SK-N-SH (cell line): Measurements from ENCODE around the gene NDUFS6.

Experiments
- CTCF ChIP-seq: fragments of 200-600 bp; sonication (generic); IDR thresholded peaks from 2 replicates; pipeline ENCODE4 v1.6.1; 2017; ENCODE audit warnings: antibody characterized with exemption, mild to moderate bottlenecking, moderate library complexity
- EP300 ChIP-seq, 2 experiments: IDR thresholded peaks; 2 replicates each; pipeline versions ENCODE4 v1.4.0 to v1.6.1; 2012; ENCODE audit warnings: borderline replicate concordance in 1 of 2, low read depth in 1 of 2, low read length in 1 of 2
- EZH2phosphoT487 ChIP-seq: fragments of 200-600 bp; sonication (generic); IDR thresholded peaks from 2 replicates; pipeline ENCODE4 v1.6.1; 2017; ENCODE audit warnings: low read depth, mixed run types, mild to moderate bottlenecking, antibody characterized with exemption, moderate library complexity, borderline replicate concordance
- FOXJ3 ChIP-seq: sonication (generic); formaldehyde crosslinking; IDR thresholded peaks from 2 replicates; pipeline ENCODE4 v1.5.1; 2020; ENCODE audit warnings: mild to moderate bottlenecking, missing genetic modification reagents
- MXI1 ChIP-seq: IDR thresholded peaks from 2 replicates; pipeline ENCODE4 v1.6.1; 2012; ENCODE audit warnings: mild to moderate bottlenecking, low read depth, low read length, improper control_type of control experiment
- NRF1 ChIP-seq: IDR thresholded peaks from 2 replicates; pipeline ENCODE4 v1.6.1; 2012; ENCODE audit warnings: low read depth, mild to moderate bottlenecking, low read length
- POLR2AphosphoS5 ChIP-seq: IDR thresholded peaks from 2 replicates; pipeline ENCODE4 v1.6.1; 2012; ENCODE audit warnings: low read depth, low read length
- RAD21 ChIP-seq: IDR thresholded peaks from 2 replicates; pipeline ENCODE4 v1.6.1; 2012; ENCODE audit warnings: mild to moderate bottlenecking, low read length
- RCOR1 ChIP-seq: fragments of 150-350 bp; IDR thresholded peaks from 2 replicates; pipeline ENCODE4 v1.6.1; 2017; ENCODE audit warnings: antibody characterized with exemption, low read length
- TAF1 ChIP-seq: IDR thresholded peaks from 2 replicates; pipeline ENCODE4 v1.6.1; 2012; ENCODE audit warnings: low read depth, mild to moderate bottlenecking, low read length, moderate library complexity, borderline replicate concordance
- YY1 ChIP-seq: IDR thresholded peaks from 2 replicates; pipeline ENCODE4 v1.4.0; 2012; ENCODE audit warnings: low read depth, mild to moderate bottlenecking
- TF ChIP-seq, protein P1 (sequence below): IDR thresholded peaks from 2 replicates; pipeline ENCODE4 v1.6.1; 2012; ENCODE audit warnings: mild to moderate bottlenecking, low read depth, low read length, moderate library complexity
- TF ChIP-seq, protein P2 (sequence below): IDR thresholded peaks from 2 replicates; pipeline ENCODE4 v1.4.0; 2012; ENCODE audit warnings: low read depth, borderline replicate concordance

- no peak for TF ChIP-seq CTCF
- TF ChIP-seq, protein P1, sequence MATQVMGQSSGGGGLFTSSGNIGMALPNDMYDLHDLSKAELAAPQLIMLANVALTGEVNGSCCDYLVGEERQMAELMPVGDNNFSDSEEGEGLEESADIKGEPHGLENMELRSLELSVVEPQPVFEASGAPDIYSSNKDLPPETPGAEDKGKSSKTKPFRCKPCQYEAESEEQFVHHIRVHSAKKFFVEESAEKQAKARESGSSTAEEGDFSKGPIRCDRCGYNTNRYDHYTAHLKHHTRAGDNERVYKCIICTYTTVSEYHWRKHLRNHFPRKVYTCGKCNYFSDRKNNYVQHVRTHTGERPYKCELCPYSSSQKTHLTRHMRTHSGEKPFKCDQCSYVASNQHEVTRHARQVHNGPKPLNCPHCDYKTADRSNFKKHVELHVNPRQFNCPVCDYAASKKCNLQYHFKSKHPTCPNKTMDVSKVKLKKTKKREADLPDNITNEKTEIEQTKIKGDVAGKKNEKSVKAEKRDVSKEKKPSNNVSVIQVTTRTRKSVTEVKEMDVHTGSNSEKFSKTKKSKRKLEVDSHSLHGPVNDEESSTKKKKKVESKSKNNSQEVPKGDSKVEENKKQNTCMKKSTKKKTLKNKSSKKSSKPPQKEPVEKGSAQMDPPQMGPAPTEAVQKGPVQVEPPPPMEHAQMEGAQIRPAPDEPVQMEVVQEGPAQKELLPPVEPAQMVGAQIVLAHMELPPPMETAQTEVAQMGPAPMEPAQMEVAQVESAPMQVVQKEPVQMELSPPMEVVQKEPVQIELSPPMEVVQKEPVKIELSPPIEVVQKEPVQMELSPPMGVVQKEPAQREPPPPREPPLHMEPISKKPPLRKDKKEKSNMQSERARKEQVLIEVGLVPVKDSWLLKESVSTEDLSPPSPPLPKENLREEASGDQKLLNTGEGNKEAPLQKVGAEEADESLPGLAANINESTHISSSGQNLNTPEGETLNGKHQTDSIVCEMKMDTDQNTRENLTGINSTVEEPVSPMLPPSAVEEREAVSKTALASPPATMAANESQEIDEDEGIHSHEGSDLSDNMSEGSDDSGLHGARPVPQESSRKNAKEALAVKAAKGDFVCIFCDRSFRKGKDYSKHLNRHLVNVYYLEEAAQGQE: no peak
- TF ChIP-seq RAD21: no peak
- no peak for TF ChIP-seq POLR2AphosphoS5
- no peak for TF ChIP-seq FOXJ3
- TF ChIP-seq EZH2phosphoT487: no peak
- TF ChIP-seq RCOR1: no peak
- TF ChIP-seq NRF1: no peak
- no peak for TF ChIP-seq TAF1
- TF ChIP-seq MXI1: no peak
- TF ChIP-seq, protein P2, sequence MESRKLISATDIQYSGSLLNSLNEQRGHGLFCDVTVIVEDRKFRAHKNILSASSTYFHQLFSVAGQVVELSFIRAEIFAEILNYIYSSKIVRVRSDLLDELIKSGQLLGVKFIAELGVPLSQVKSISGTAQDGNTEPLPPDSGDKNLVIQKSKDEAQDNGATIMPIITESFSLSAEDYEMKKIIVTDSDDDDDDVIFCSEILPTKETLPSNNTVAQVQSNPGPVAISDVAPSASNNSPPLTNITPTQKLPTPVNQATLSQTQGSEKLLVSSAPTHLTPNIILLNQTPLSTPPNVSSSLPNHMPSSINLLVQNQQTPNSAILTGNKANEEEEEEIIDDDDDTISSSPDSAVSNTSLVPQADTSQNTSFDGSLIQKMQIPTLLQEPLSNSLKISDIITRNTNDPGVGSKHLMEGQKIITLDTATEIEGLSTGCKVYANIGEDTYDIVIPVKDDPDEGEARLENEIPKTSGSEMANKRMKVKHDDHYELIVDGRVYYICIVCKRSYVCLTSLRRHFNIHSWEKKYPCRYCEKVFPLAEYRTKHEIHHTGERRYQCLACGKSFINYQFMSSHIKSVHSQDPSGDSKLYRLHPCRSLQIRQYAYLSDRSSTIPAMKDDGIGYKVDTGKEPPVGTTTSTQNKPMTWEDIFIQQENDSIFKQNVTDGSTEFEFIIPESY: no peak
- no peak for TF ChIP-seq YY1
- no peak for TF ChIP-seq EP300 (IDR thresholded peaks at IDR 0.05; ENCODE audit: borderline replicate concordance in 1 of 2, low read depth in 1 of 2, low read length in 1 of 2)
Measured at GRCh38 chr5:1830571-1831228, 29.5 kb downstream of the NDUFS6 start.
